Measurements from ENCODE around the gene C6orf52.
A peak's percentile ranks its signal among the peaks of the same experiment; 100 is the strongest.

The C6orf52 gene

DNA sequence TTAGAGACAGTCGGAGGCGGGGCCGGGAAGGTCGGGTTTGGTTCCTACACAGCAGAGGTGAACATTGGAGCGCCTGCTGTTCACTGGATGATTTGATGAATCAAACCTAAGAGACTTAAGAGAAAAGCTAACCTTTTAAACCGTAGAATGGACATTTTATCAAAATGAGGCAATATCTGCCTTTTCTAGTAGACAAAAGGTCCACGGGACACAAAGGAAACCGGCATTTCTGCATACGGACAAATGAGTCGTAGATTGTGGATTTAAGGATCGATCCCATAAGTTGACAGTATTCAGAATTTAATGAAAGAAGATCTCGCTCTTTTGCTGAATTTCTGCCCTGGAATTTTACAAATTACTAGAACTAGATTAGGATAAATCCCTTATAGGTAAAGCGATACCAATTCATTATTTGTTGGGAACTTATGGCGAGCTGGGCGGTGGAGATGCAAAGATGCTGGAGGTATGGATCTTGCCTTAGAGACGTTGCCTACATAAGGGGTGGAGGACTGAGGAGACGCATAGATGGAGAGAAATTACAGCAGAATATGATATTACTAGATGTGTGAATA, 756 bp upstream of the C6orf52 start:
- Histone ChIP-seq H3K27ac (peak overlapping the region; percentile 88 to 92), H3K4me3 (peak overlapping the region; percentile 88)
- TF ChIP-seq, protein P1, sequence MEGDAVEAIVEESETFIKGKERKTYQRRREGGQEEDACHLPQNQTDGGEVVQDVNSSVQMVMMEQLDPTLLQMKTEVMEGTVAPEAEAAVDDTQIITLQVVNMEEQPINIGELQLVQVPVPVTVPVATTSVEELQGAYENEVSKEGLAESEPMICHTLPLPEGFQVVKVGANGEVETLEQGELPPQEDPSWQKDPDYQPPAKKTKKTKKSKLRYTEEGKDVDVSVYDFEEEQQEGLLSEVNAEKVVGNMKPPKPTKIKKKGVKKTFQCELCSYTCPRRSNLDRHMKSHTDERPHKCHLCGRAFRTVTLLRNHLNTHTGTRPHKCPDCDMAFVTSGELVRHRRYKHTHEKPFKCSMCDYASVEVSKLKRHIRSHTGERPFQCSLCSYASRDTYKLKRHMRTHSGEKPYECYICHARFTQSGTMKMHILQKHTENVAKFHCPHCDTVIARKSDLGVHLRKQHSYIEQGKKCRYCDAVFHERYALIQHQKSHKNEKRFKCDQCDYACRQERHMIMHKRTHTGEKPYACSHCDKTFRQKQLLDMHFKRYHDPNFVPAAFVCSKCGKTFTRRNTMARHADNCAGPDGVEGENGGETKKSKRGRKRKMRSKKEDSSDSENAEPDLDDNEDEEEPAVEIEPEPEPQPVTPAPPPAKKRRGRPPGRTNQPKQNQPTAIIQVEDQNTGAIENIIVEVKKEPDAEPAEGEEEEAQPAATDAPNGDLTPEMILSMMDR (IDR thresholded peaks at IDR 0.05) = no peak
- DNase-seq (ENCODE audit: low spot score) = no peak

DNA sequence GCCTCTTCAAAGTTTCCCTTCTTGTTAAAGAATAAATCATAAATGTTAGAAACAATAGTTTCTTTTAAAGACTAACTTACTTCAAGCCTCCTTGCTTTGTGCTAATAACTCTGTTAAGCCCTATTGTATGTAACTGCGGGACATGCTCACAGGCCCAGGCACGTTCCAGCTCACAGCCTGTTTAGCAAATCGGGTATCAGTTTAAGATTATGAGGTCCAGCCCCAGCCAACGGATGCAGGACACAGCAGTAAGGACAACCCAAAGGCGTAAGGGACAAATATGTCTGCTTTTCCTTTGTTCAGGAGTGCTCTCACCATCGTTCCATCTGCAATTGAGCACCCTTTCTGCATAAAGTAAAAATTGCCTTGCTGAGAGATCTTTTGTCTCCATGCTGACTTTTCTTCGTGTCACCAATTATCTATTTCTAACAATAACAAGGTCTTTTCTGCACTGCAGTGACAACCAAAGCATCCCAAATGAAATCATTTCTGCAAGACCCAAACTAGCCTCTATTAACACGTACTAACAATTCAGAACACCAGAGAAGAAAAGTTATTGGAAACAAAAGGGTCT, 1.4 kb downstream of the C6orf52 start:
- Histone ChIP-seq H3K27ac (no peak overlapping the region), H3K4me3 (peak overlapping the region; percentile 88)
- TF ChIP-seq, protein P1 (IDR thresholded peaks at IDR 0.05) = no peak
- DNase-seq (ENCODE audit: low spot score) = no peak

DNA sequence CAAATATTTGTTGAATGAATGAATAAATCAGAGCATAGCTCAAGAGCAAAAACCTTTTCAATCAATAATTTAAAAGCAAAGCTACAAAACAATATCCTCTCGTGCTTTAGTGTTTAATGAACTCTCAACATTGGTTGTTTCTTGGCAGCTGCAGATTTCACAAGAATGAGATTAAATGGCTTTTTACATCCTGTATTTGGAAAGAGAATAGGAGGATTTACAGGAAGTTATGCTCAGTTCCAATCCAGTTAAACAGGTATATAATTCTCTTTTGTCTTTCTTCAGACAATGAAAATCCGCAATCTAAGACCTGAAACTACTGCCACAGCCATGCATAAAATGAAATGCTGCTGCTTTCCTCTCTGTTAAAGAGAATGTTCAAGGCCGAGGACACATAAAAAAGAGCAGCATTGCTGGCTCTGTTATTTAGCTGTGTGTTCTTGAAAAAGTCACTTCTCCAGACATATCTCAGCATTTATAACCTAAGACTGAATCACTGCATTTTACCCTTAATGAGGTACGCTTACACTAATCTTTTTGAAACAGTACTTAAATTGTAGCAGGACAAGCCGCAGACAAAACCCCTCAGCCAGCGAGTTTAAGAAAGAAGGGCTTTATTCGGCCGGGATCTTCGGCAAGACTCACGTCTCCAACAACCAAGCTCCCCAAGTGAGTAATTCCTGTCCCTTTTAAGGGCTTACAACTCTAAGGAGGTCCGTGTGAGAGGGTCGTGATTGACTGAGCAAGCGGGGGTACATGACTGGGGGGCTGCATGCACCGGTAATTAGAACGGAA, 3.6 kb downstream of the C6orf52 start:
- no peak for DNase-seq (ENCODE audit: low spot score)
- Histone ChIP-seq H3K27ac (no peak overlapping the region), H3K4me3 (no peak overlapping the region)
- TF ChIP-seq, protein P1 (IDR thresholded peaks at IDR 0.05) = no peak

DNA sequence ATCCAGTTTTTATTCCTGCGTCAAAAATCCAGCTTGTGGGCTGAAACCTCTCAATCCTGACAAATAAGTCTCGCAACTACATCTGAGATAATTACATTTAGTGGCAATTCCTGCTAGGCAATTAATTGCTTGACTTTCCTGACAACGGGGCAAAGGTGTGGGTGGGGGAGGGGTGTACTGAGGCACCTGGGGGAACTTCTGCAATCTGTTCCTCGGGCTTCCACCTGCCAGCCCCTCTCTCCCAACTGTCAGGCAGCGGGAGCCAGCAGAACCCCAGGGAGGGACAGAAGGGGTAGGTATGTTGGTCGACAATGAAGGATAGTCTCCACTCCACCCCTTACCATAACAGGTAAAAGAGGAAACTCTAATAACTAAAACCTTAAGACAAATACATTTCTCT, 6.8 kb downstream of the C6orf52 start:
- TF ChIP-seq, protein P1 (IDR thresholded peaks at IDR 0.05) = no peak
- DNase-seq (ENCODE audit: low spot score) = no peak
- H3K4me3 ChIP-seq = no peak overlapping the region
- no peak overlapping the region for H3K27ac ChIP-seq

DNA sequence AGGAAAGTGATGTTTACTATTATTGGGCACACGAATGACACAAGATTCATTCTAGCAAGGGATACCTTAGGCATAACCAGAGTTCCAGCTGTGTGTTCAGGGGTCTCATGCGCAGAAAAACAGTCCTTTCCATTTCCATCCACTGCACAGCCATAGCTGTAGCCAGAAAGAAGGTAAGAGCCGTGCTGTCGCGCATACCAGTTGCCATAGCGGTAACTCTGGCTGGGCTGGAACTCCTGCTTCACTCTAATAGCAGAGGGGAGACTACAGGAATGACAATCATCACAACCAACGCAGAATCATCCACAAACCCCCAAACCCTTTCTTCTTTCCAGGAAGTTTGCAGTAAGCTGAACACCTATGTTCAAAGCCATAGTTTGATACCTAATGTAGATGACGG, 7.5 kb downstream of the C6orf52 start:
- TF ChIP-seq, protein P1 (IDR thresholded peaks at IDR 0.05) = no peak
- Histone ChIP-seq H3K4me3 (no peak overlapping the region), H3K27ac (no peak overlapping the region)
- no peak for DNase-seq (ENCODE audit: low spot score)

DNA sequence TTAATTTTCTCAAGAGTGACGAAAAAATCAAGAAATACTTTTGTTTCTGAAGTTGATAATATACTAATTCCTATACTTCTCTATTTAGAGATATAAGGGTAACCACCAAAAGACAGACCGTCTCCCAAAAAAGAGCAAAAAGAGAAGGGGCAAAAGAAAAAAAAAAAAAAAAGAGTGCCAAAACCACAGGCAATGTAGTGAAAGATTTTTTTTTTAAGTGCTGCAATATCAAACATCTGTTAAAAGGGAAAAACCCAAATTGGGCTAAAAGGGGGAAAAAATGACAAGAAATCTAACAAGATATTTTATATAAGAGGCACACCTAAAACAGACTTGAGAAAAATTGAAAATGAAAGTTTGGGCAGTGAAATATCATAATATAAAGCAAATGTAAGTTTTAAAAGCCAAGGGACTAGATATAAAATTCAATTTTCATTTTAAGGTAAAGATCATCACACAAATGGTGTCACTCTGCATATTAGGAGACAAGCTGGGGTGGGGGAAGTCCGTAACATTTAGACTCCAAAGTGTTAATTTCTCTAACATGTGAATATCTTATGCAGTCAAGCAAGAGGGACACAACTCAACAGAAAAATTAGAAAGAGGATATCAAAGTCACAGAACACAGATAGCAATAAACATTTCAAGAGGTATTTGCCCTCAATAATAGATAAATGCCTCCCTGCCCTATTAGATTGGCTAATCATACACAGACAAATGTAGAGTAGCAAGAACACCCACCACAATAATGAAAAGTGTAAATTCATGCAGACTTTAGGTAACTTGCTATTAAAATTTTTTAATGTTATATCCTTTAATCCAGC, 9.1 kb downstream of the C6orf52 start:
- TF ChIP-seq, protein P1 (IDR thresholded peaks at IDR 0.05) = no peak
- no peak overlapping the region for H3K4me3 ChIP-seq
- H3K27ac ChIP-seq = no peak overlapping the region
- no peak for DNase-seq (ENCODE audit: low spot score)

All from coronary artery (tissue), 2 donors.